ENCODE measurements around the gene PSG4. TPM values are rescaled to one million over a fixed set of nuclear protein-coding genes. Genes with fewer than 3 reads are reported as not detected.
"Not testable (repeated sequence)": the region's sequence is repeated elsewhere in the genome, so short reads cannot be mapped to it uniquely, and the experiment has no call there.

PSG4 gene
- total and polyA plus RNA-seq, 10 donors, result not detected

DNA sequence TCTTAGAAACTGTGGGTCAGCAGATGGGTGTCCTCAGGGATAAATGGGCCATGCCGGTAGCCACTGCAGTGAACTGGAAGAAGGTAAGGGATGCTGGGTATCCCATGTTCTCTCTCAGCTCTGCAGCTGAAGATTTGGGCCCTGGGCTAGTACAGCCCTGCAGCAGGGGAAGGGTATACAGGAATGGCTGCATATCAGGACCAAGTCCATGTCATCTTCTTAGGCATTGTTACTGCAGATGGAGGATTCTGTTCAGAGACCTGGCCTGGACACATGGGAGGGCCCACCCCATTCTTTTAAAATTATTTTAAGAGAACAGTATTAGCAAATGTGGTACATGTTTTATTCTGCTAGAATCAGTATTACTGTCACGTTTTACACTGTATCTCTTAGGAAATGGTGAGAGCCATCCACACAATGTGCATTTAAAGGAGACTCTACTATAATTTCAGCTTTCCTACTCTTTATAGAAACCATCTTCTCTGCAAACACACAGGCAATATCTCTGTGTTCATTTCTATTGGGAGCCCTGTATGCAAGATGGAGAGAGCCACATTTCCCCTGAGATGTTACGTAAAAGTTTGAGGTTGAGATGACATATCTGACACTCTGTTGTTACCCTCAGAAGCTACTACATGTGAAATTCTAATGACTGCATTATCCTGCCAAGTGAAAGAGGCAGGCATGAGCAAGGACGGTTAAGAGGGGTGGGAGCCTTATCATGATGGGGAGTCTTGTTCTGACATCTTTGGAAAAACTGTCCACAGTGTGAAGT lies 12.9 kb downstream of the PSG4 start:
- 46 to 62% (median 61%) methylated on average over 4 of the region's 4 CpGs for WGBS, 5 donors
- H3K27me3 ChIP-seq (replicated peaks in 1 of 7), result peaks cover 0 to 17% (median 0%) of the 10 kb centered on the region in 7 donors
- H3K27ac ChIP-seq; intact Hi-C loops (cut with DNase I; ENCODE audit: low total_unique reads); H3K9me3 ChIP-seq; H3K36me3 ChIP-seq; H3K4me1 ChIP-seq; H3K4me3 ChIP-seq; DNase-seq: not testable (repeated sequence)

- H3K9me3 ChIP-seq; intact Hi-C loops (cut with DNase I; ENCODE audit: low total_unique reads); H3K36me3 ChIP-seq; H3K4me1 ChIP-seq; H3K27me3 ChIP-seq (replicated peaks in 1 of 7); H3K4me3 ChIP-seq; H3K27ac ChIP-seq; DNase-seq: not testable (repeated sequence)
- WGBS, 5 donors, result 52 to 63% (median 61%) methylated on average over 8 to 9 of the region's 9 CpGs
Observed at GRCh38 chr19:43188092-43188491, 17.3 kb downstream of the PSG4 start.

DNA sequence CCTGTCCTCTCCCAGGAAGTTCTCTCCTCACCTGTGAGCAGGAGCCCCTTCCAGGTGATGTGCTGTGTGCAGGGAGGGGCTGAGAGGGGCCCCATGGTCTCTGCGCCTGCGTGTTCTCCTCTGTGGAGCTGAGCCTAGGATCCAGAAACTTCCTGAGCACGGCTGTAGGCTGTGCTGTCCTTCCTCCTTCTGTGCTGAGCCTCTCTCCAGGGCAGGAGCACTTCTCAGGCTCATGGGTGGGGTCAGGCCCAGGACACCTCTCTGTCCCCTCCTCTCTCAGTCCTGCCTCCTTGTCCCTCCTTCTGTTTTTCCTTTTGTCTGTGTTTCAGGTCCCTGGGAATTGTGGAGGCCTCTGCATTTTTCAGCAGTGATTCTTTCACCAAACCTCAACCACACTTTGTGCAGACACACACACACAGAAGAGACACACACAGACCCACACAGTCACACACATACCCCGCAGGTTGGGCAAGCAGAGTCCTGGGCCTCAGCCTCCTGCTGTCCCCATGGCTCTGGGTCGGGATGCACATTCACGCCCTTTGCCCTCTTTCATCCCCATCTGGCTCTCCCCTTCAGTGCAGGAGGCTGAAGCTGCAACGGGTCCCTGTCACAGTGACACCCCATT lies 19.0 kb downstream of the PSG4 start, which contains the start of gene PSG5:
Gene PSG5 (minus strand): TSS at position 226 of the 625 bp plus-strand sequence. CDS start 131 bp downstream, at position 95.
- H3K27ac ChIP-seq; intact Hi-C loops (cut with DNase I; ENCODE audit: low total_unique reads): not testable (repeated sequence)
- 67 to 74% (median 70%) methylated on average over 6 to 7 of the region's 7 CpGs for WGBS, 5 donors

DNA sequence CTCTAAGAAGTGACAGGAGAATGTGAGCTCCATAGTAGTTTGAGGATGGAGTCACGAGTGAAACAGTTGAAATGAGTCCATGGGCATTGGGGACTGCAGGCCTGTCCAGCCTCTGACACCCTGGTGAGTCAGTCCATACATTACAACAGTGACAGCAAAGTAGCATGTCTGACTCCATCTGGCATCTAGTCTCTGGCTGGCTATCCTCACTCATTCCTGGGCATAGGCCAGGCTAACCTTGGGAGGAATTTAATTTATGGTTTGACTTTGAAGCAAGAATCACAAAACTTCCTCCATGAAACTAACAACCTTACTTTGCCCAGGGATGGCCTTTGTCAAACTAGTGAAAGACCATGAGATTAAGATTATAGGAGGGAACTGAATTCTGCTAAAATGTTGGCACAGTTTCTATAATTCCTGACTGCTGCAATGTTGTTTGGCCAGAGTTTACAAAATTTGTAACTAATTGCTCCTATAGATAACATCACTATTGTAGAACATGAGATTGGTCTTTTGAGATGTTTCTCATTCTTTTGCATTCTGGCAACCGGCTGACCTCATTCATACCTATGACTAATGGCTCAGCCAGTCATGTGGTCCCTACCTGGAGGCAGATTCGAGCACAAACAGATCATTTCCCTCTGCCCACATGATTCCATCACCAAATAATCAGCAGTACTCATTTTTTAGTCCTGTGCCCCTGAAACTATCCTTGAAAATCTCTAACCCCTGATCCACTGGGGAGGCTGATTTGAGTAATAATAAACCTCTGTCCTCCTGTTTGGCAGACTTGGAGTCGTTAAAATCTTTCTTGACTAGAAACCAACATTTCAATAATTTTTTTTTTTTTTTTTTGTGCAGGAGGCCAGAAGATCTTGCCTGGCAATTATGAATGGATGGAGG lies 23.3 kb downstream of the PSG4 start:
- H3K9me3 ChIP-seq; intact Hi-C loops (cut with DNase I; ENCODE audit: low total_unique reads); H3K36me3 ChIP-seq; H3K27me3 ChIP-seq (replicated peaks in 1 of 7); H3K27ac ChIP-seq; H3K4me1 ChIP-seq; DNase-seq; H3K4me3 ChIP-seq: not testable (repeated sequence)
- 55 to 71% (median 61%) methylated on average over 3 to 4 of the region's 4 CpGs for WGBS, 5 donors

More for the DNA sequence above, 19.0 kb downstream of the PSG4 start, which contains the start of gene PSG5:
- not testable (repeated sequence) for H3K36me3 ChIP-seq; H3K4me1 ChIP-seq; H3K27me3 ChIP-seq (replicated peaks in 1 of 7); H3K4me3 ChIP-seq; H3K9me3 ChIP-seq; DNase-seq

GRCh38 chr19:43179569-43180147 lies 25.8 kb downstream of the PSG4 start:
- DNase-seq; H3K9me3 ChIP-seq; H3K4me1 ChIP-seq; H3K27me3 ChIP-seq (replicated peaks in 1 of 7); H3K27ac ChIP-seq; H3K4me3 ChIP-seq; intact Hi-C loops (cut with DNase I; ENCODE audit: low total_unique reads); H3K36me3 ChIP-seq: not testable (repeated sequence)
- WGBS, 5 donors, result 0 to 13% (median 4%) methylated on average over 1 of the region's 1 CpG; no CpG with 5 or more reads in 1 of the 5 donors

DNA sequence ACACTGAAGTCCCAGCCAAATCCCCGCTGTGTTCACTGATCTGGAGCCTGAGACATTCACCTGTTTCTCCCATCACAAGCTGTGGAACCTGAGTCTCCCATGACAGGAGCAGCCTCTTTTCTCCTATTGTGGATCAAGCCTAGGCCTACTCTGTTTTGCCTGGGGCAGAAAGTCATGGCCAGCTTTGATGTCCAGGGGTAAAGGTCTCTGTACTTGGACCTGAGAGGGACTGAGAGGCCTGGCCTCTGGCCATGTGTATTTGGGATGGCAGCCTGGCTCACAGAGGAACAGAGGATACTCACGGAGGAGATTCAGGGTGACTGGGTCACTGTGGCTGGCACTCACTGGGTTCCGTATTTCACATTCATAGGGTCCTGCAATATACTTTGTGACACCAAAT lies 26.9 kb downstream of the PSG4 start:
- H3K27ac ChIP-seq; H3K4me1 ChIP-seq; DNase-seq; H3K4me3 ChIP-seq; H3K36me3 ChIP-seq; H3K9me3 ChIP-seq; intact Hi-C loops (cut with DNase I; ENCODE audit: low total_unique reads); H3K27me3 ChIP-seq (replicated peaks in 1 of 7): not testable (repeated sequence)
- 63 to 100% (median 92%) methylated on average over 1 to 3 of the region's 3 CpGs for WGBS, 5 donors

GRCh38 chr19:43165906-43166305 lies 39.5 kb downstream of the PSG4 start:
- H3K4me3 ChIP-seq; H3K4me1 ChIP-seq; H3K27ac ChIP-seq; H3K36me3 ChIP-seq; DNase-seq; intact Hi-C loops (cut with DNase I; ENCODE audit: low total_unique reads); H3K9me3 ChIP-seq: not testable (repeated sequence)
- WGBS, 5 donors, result 58 to 87% (median 68%) methylated on average over 3 of the region's 3 CpGs
- peaks cover 0 to 14% (median 0%) of the 10 kb centered on the region in 7 donors for H3K27me3 ChIP-seq (replicated peaks in 1 of 7)

GRCh38 chr19:43163135-43163534 lies 42.3 kb downstream of the PSG4 start:
- H3K27ac ChIP-seq; H3K4me1 ChIP-seq; H3K9me3 ChIP-seq; H3K27me3 ChIP-seq (replicated peaks in 1 of 7); intact Hi-C loops (cut with DNase I; ENCODE audit: low total_unique reads); H3K4me3 ChIP-seq; H3K36me3 ChIP-seq; DNase-seq: not testable (repeated sequence)
- WGBS, 5 donors, result 71 to 88% (median 77%) methylated on average over 3 of the region's 3 CpGs

GRCh38 chr19:43162261-43162660 lies 43.2 kb downstream of the PSG4 start:
- H3K4me1 ChIP-seq; DNase-seq; H3K9me3 ChIP-seq; H3K36me3 ChIP-seq; H3K27ac ChIP-seq; H3K4me3 ChIP-seq; intact Hi-C loops (cut with DNase I; ENCODE audit: low total_unique reads); H3K27me3 ChIP-seq (replicated peaks in 1 of 7): not testable (repeated sequence)
- 44 to 64% (median 53%) methylated on average over 2 of the region's 2 CpGs for WGBS, 5 donors
